ENCODE measurements around the gene AJM1. TPM values are rescaled to one million over a fixed set of nuclear protein-coding genes. Genes with fewer than 3 reads are reported as not detected.

Gene AJM1
- total RNA-seq, 1 donor from 2014 or later: 1.6 TPM

GRCh38 chr9:136808806-136809158 lies 33.5 kb upstream of the AJM1 start:
- no peak for ATAC-seq (ENCODE audit: low read depth)
- H3K36me3 Mint-ChIP-seq (ENCODE audit: low read depth): peaks cover 32% of the 10 kb centered on the region
- H3K27ac Mint-ChIP-seq: peak overlapping the region; percentile 35
- H3K4me1 Mint-ChIP-seq: peaks cover 35% of the 10 kb centered on the region
- no peaks in the 10 kb centered on the region for H3K9me3 Mint-ChIP-seq
- H3K27me3 Mint-ChIP-seq: no peaks in the 10 kb centered on the region
- intact Hi-C loops (cut with micrococcal nuclease): loop anchor here (5.0 kb wide), 1 partner anchor 184 kb away; the partner anchor contains the start of gene PAXX
- H3K4me3 Mint-ChIP-seq: peak overlapping the region; percentile 82
- no peak for TF ChIP-seq CTCF (IDR thresholded peaks at IDR 0.05)
- CTCF ChIA-PET: interaction anchor here (4.0 kb wide), 1 partner anchor 34 kb away, joined by 17 read pairs; the partner anchor contains the start of gene AJM1
- DNase-seq: no peak
- POLR2A ChIA-PET: interaction anchor here (0.6 to 1.4 kb wide), 3 partner anchors 9 to 15 kb away, joined by 3 to 5 read pairs (median 5); no protein-coding TSS in a partner anchor

- Mint-ChIP-seq H3K36me3 (ENCODE audit: low read depth) (peaks cover 39% of the 10 kb centered on the region), H3K27me3 (no peaks in the 10 kb centered on the region), H3K4me1 (peaks cover 25% of the 10 kb centered on the region), H3K9me3 (no peaks in the 10 kb centered on the region), H3K4me3 (no peak overlapping the region), H3K27ac (no peak overlapping the region)
- DNase-seq (no peak), ATAC-seq (ENCODE audit: low read depth) (no peak)
- TF ChIP-seq CTCF (IDR thresholded peaks at IDR 0.05): no peak
- POLR2A ChIA-PET: interaction anchor here (0.6 kb wide), 1 partner anchor 305 kb away, joined by 3 read pairs; no protein-coding TSS in a partner anchor
- CTCF ChIA-PET: interaction anchor here (1.2 kb wide), 1 partner anchor 27 kb away, joined by 3 read pairs; the partner anchor contains the start of gene AJM1
- intact Hi-C loops (cut with micrococcal nuclease): no loop called here
Observed at GRCh38 chr9:136814725-136815421, 27.4 kb upstream of the AJM1 start.

- ChIA-PET CTCF (no interaction called here), POLR2A (no interaction called here)
- Mint-ChIP-seq H3K4me3 (no peak overlapping the region), H3K36me3 (ENCODE audit: low read depth) (peaks cover 35% of the 10 kb centered on the region), H3K9me3 (no peaks in the 10 kb centered on the region), H3K27me3 (no peaks in the 10 kb centered on the region), H3K4me1 (peaks cover 21% of the 10 kb centered on the region), H3K27ac (no peak overlapping the region)
- ATAC-seq (ENCODE audit: low read depth): no peak
- no peak for TF ChIP-seq CTCF (IDR thresholded peaks at IDR 0.05)
- intact Hi-C loops (cut with micrococcal nuclease): no loop called here
- DNase-seq: no peak
Observed at GRCh38 chr9:136815422-136815782, 26.9 kb upstream of the AJM1 start.

GRCh38 chr9:136820971-136821825 lies 21.1 kb upstream of the AJM1 start:
- H3K27me3 Mint-ChIP-seq: no peaks in the 10 kb centered on the region
- H3K27ac Mint-ChIP-seq: no peak overlapping the region
- ATAC-seq (ENCODE audit: low read depth) (no peak), DNase-seq (no peak)
- intact Hi-C loops (cut with micrococcal nuclease): no loop called here
- H3K4me1 Mint-ChIP-seq: peaks cover 6% of the 10 kb centered on the region
- H3K9me3 Mint-ChIP-seq: no peaks in the 10 kb centered on the region
- ChIA-PET POLR2A (no interaction called here), CTCF (interaction anchor here (1.0 kb wide), 1 partner anchor 21 kb away, joined by 3 read pairs; the partner anchor contains the start of gene AJM1)
- no peak for TF ChIP-seq CTCF (IDR thresholded peaks at IDR 0.05)
- H3K4me3 Mint-ChIP-seq: no peak overlapping the region
- peaks cover 35% of the 10 kb centered on the region for H3K36me3 Mint-ChIP-seq (ENCODE audit: low read depth)
